Hepatocyte (in vitro differentiated cells): ENCODE results near the gene WDR74.

Experiments used
- CTCF ChIP-seq: fragments of 200-600 bp; sonication (generic); IDR thresholded peaks from 2 replicates; pipeline ENCODE4 v1.5.1; 2016; ENCODE audit warnings: antibody characterized with exemption, mild to moderate bottlenecking; ENCODE audit not compliant: poor library complexity
- EZH2 ChIP-seq: fragments of 200-600 bp; sonication (generic); IDR thresholded peaks from 2 replicates; pipeline ENCODE4 v1.6.1; 2016; ENCODE audit warnings: antibody characterized with exemption, mild to moderate bottlenecking, borderline replicate concordance
- EZH2phosphoT487 ChIP-seq: fragments of 200-600 bp; sonication (generic); IDR thresholded peaks from one replicate; pipeline ENCODE4 v1.6.1; 2018; ENCODE audit warnings: antibody characterized with exemption, mild to moderate bottlenecking, low read depth, moderate library complexity; ENCODE audit not compliant: unreplicated experiment, severe bottlenecking

GRCh38 chr11:62889126-62889483, 49.7 kb upstream of the WDR74 start:
- TF ChIP-seq CTCF (no peak), EZH2phosphoT487 (no peak), EZH2 (no peak)
